Activated naive CD4-positive, alpha-beta T cell treated with anti-CD3 and anti-CD28 coated beads, Interleukin-2, amount 50 U/mL, for 16 hours (primary cell): ENCODE results near the gene TOM1.

Source experiments
- DNase-seq: peaks from one replicate; pipeline ENCODE4 v3.0.0-alpha.2; 2020

TOM1 gene

DNA sequence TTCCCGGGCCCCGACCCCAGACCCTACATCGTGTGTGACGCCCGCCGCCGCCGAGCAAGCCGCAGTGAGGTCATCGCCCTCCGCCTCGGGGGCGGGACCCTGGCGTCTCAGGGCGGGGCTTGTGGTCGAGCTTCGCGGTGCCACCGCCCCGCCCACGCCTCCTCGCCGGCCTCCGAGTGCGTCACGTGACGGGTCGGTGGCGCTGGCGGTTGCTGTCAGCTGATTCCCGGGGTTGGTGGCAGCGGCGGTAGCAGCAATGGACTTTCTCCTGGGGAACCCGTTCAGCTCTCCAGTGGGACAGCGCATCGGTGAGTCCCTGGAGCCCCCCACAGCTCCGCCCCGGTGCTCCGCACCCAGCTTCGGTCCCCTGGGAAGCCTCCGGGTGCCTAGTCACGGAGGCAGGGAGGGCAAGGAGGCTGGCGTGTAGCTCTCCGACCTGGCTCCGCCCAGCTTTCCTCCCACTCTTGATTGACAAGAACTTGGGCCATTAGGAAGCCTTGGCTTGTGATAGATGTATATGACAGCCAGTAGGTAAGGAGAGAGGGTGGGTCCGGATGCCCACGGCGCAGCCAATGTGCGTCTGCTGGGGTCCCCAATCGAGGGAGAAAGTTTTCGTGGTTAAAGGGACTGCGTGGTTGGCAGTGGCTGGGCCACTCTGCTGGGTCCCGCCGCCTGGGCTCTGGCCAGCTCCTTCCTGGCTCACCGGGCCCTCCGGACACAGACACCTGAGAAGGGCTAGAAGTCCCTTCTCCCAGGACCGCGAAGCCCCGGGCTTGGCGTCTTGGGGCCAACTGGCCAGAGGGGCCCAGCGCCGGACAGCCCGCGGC is at the start of gene TOM1:
Gene TOM1 (plus strand): TSS at position 222 of the 827 bp plus-strand sequence. CDS start 35 bp downstream, at position 257.
- peak; percentile 98 for DNase-seq

DNA sequence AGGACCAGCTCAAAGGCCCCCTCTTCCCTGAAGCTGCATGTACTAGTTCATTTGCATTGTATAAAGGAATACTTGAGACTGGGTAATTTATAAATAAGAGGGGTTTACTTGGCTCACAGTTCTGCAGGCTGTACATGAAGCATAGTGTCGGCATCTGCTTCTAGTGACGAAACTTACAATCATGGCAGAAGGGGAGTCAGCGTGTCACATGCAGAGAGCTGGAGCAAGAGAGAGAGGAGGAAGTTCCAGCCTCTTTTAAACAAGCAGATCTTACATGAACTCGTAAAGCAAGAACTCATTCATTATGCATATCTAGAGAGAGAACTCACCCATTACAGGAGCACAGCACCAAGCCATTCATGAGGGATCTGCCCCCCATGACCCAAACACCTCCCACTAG is 49.5 kb upstream of the TOM1 start:
- DNase-seq, result no peak

DNA sequence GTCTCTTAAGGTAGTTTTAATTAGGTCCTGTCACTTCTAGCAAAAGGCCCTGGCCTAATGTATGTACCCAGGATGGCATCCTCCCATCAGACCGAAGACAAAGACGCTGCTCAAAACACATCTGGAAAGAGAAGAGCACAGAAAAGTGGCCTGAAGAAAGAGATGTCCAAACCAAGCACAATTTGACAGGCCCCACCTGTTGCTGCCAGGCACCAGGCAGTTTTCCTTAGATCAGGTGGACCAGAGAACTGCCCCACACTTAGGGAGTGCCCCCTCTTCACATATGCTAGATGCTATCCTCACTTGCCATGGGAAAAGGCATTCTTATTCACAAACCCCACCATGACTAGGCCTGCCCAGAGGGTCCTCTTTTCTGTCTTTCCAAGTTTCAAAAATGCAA is 45.7 kb upstream of the TOM1 start:
- DNase-seq, result no peak

DNA sequence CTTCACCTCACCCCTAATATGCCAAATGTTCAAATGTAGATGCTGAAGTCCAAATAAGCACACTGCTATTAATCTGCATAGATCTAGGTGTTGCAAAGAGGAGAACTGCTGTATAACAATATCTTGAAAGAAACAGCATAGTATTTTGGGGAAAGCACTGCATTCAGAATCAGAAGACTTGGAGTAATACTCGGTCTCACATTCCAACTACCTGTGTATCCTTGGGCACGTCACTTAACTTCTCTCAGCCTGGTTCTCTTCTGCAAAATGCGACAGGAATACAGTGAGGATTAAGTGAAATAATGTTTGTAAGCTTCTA is 42.7 kb upstream of the TOM1 start:
- no peak for DNase-seq

DNA sequence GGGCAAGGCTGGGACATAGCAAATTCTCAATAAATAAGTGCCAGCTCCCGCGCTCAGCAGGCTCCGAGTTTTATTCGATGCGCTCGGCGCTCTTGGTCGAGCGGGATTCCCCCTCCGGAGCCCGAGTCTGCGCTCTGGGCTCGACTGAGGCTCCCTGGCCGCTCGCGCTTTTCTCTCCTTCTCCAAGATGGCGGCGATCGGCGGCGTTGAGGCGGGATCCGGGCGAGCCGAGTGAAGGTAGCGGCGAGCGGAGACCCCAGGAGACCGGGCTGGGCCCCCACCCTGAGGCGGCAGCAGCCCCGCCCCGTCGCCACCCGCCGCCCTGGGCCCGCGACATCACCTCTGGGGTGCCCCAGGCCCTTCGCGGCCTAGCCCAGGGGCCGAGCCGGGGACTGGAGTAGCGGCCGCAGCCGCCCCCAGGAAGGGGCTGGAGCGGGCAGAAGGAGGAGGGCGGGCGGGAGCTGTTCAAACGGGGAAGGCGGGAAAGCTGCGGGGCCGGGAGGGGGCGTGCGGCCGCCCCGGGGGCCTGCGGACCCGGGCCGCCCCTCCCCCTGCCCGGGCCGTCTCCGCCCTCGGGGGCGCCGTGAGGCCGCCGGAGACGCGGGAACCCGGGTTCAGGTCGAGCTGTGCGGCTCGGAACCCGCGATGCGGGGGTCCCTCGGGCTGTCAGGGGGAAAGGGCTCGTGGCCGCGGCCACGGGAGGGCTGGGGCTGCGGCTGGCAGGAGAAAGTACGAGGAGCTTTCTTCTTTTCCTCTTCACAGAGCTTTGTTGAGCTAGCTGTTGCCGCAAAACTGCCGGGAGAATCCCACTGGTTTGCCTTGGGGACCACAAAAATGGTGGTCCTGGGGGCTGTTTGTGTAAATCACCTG is 42.1 kb upstream of the TOM1 start, which contains the start of gene HMGXB4:
Gene HMGXB4 (plus strand): TSS at position 173 of the 870 bp plus-strand sequence. CDS start 4,898 bp downstream, outside the sequence.
- DNase-seq, result peak; percentile 89

DNA sequence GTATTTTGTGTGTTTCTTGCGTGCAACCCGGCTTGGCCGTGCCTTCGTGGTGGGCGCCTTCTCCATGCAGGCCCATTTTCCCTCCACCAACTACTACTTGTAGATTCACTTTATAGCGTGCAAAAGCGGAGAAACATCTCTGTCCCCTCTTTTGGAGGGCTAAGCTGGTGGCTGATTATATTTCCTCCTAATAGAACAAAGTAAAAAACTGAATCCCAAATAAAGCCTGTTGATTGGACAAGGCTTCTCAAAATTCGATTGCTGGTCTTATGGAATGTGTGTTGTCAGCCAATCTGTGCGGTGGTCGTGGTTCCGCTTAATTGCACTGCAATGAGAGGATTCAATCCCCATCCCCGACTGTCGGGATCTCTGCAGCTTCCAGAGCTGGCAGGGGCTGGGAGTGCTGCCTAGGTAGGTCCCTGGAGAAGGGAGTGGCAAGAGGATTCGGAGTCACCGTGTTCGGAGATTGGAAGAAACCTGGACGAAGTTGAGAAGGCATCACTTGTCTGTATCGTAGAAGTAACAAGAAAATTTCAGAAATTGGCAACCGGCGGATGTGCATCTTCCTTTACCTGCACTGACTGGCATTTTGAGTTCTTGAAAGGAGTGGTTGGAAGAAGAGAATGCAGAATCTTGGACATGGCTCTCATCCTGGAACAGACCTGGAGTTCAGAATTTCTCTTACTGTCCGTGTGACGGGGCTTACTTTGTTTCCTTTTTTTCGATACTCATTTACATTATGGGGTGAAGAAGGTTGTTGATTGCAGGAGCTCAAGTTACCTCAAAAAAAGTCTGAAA is 41.3 kb upstream of the TOM1 start:
- no peak for DNase-seq

DNA sequence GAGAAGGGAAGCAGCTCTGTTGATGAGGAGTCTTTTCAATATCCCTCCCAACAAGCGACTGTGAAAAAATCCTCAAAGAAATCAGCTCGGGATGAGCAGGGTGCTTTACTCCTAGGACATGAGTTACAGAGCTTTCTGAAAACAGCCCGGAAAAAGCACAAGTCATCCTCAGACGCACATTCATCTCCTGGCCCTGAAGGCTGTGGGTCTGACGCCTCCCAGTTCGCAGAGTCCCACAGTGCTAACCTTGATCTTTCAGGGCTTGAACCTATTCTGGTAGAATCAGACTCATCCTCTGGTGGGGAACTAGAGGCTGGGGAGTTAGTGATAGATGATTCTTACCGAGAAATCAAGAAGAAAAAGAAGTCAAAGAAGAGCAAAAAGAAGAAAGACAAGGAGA is 34.7 kb upstream of the TOM1 start:
- DNase-seq, result no peak

DNA sequence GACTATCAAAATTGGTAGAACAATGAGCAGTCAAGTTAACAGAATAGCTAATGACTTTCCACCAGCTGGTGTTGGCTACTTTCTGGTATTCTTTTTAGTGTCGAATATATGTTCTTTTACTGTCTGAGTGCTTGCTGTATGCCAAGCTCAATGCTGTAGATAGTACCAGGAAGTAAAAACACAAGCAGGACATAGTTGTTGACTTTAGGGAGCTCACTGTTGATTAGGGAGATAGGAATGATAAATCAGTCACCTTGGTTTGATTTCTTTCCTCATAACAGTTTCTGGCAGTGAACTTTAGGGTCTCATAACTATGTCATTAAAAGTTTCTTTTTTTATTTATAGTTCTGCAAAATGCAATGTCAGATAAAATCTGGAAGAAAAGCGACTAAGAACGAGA is 33.4 kb upstream of the TOM1 start:
- DNase-seq, result no peak

DNA sequence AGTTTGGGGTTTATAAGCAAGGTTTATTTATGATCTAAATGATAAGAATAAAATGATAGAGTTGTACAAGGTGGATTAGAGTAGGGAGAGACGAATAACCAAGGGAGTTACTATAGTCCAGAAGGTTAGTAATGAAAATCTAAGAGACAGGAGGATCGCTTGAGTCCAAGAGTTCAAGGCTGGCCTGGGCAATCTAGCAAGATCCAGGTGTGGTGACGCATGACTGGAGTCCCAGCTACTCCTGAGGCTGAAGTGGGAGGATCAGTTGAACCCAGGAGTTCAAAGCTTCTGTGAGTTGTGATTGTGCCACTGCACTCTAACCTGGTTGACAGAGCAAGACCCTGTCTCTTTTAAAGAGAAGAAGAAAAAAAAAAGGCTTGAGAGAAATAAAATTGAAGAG is 30.1 kb upstream of the TOM1 start:
- no peak for DNase-seq

DNA sequence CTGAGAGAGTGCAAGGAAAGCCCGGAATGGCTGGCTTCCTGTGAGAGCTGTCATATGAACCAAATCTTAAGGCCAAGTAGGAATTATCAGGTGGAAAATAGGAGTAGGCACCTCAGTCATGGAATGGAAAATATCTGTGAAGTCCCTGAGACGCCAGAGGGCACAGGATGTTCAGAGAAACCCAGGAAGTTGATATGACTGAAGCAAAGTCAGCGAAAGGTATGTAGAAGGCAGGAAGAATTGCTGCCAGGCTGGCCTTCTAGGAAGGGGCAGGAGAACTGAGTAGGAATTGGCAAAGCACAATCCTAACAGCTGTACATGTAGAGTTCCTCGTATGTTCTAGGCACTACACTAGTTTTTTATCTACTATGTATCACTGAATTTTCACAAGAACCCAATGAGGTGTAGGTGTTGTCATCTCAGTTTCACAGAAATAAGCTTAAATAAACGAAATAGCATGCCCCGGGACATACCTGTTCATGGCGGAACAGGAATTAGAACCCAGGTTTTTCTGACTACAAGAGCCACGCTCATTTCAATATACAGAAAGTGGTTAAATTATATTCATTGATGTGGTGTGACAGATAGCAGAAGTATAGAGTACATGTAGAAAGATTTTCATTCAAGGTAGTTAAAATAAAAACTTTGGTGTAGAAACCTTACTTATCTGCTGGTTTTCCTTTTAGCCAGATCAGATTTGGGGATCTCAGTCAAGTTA is 25.4 kb upstream of the TOM1 start:
- no peak for DNase-seq

DNA sequence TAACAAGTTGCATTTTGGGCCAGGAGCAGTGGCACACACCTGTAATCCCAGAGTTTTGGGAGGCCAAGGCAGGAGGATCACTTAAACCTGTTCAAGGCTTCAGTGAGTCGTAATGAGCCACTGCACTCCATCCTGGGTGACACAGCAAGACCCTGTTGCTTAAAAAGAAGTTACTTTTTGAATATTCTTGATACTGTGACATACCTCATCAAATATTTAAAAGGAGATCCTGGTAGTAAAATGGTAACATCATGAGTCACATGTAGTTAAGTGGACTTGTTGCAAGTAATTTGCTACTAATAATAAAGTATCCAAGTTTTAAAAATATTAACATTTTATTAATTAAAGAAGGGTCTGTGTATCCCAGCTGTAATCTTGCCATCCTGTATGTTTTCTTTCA is 24.1 kb upstream of the TOM1 start:
- no peak for DNase-seq

DNA sequence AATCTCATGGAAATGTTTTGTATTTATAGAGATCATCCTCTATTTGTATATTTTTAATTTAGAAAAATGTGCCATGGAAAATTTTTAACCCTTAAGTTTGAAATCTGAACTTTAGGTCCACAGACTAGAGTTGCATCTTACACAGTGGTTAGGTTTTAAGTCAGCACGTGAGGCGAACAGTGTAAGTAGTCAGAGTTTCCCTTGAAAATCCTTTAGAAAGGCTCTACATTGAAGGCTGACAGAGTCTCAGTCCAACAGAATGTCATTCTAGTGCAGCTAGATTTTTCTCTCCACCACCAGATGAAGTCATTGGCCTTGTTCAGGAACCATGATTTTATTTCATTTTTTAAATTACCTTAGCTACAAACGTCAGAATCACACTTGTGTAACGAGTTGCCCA is 23.7 kb upstream of the TOM1 start:
- DNase-seq, result no peak

DNA sequence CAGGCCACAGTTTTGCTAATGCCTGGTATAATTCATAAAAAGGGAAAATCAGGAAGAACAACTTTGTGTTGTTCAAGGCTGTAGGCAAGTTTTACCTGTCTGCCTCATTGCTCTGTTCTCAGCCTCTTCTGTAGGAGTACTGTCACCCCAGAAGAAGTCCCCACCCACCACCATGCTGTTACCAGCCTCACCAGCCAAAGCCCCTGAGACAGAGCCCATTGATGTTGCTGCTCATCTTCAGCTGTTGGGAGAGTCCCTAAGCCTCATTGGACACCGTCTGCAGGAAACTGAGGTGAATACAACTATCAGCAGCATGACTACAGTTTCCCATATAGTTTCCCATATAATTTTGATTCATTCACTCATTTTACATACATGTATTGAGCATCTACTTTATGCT is 11.6 kb upstream of the TOM1 start:
- no peak for DNase-seq

DNA sequence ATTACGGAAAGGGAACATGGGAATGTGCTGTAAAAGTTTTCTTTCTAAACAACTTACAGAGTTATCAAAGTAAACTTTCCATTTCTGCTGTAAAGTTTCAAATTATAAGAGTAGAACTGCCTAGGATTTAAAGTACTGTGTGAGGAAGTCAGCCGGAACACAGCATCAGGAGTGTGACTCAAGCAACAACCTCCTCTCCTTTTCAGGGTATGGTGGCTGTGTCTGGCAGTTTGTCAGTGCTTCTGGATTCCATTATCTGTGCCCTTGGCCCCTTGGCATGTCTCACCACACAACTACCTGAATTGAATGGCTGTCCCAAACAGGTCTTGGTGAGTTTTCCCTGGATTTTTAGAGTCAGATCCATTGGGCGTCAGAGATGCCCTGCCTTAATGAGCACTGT is 6.9 kb upstream of the TOM1 start:
- no peak for DNase-seq

DNA sequence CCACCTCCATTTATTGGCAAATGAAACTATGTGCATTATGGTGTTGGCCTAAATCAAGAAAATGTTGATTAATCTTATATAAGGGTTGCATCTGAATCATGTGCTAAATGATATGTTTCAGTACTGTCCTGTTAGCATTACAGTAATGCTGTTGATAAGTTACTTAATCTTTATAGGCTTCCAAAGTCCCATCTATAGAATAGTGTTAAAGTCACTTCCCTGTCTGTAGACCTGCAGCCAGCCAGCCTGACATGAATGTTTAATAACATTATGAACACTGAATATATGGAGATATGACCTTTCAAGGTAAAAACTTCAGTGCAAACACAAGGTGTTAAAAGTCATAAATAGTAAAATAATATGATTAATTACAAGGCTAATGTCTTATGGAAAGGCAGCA is 3.6 kb upstream of the TOM1 start:
- DNase-seq, result no peak

DNA sequence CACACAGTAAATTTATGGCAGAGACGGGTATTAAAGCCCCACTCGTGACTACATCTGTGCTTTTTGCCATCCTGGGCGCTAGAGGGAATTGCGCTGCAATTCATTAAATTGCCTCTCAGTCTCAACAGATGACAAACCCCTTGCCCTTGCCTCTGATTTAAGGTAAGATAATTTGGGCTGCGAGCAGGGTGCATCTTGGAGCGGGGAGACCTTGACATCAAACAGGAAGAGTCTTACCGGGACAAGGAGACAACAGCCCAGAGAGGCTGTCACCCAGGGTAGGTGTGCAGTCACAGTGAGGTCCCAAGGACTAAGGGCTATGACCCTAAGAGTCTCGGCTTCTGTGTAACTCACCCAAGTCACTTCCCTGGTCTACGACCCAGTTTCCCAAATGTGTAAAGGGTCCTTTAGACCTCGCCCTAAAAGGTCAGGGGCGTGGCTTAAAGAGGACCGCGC is 449 bp upstream of the TOM1 start:
- DNase-seq, result no peak

DNA sequence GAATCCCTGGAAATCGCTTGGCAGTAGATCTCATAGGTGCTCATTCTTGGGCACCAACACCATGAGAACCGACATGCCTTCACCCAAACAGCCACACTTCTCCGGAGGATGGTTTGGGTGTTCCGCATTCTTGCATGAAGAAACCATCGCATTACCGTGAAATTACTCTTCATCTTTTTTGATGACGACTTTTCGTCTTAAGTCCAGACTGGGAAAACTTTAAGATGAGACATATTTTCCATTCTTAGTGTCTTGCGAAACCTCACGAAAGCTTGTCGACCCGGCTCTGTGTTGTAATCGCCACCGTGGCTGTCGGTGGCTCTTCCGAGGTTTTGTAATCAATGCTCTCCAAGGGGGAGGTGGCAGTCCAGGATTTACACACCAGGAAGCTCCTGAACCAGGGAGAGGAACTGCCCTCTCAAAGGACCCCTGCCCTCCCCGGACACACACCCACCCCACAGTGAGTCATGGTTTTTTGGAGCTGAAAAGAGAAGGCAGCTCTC is 1.7 kb downstream of the TOM1 start:
- no peak for DNase-seq

DNA sequence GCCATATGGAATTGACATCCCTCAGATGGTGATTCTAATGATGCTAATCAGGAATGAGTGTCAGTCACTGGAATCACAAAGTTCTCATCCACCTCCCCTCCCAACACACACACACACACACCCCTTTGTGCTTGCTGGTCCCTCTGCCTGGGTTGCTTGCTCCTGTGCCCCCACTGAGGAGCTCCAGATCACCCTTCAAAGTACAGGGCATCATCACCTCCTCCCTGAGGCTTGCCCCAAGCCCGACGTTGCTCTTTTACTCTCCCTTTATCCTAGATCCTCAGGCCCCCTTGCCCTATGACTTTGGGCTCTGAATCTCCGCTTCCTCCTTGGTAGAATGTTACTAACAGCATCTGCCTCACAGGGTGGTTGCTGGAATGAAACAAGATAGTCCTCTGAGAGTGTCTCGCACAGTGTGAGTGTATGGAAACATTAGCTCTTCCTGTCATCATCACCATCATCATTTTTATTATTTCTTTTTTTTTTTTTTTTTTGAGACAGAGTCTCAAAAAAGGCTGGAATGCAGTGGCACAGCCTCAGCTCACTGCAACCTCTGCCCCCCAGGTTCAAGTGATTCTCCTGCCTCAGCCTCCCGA is 3.4 kb downstream of the TOM1 start:
- no peak for DNase-seq

DNA sequence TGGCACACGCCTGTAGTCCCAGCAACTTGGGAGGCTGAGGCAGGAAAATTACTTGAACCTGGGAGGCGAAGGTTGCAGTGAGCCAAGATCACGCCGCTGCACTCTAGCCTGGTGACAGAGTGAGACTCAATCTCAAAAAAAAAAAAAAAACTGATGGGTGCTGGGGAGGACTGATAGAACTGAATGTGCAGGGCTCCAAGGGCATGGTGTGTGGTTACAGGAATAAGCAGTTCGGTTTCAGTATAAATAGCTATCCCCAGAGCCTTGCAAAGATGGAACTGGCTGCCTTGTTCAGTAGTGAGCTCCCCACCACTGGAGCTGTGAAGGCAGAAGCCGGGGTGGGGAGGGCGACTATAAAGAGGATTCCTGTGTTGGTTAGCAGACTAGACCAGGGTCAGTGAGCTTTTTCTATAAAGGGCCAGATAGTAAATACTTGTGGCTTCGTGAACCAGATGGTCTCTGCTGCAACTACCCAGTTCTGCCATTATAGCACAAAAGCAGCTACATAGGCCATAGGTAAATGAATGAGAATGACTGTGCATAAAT is 5.9 kb downstream of the TOM1 start:
- no peak for DNase-seq

DNA sequence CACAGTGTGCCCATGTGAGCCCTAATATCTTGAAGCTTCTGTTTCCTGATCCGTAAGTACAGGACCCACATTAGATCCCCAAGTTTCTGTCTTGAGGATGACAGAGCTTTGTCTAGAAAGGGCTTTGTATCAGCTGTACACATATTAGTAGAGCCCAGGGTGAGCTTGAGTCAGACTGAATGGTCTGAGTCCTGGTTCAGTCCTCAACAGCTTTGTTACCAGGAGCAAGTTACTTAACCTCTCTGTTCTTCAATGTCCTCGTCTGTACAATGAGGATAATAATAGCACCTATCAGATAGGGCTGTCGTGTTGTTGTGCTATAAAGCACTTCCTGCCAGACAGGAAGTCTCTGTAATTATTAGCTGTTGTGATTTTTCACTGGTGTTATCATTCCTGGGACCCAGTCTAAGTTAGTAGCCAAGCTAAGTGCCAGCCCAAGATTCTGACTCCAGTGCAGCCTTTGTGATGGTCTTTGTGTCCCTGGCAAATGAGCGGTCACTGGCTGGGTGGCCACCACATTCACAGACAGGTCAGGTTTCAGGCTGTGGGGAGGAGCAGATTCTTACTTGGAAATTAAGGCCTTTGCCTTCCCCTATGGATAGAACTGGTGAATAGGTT is 6.8 kb downstream of the TOM1 start:
- DNase-seq, result no peak

DNA sequence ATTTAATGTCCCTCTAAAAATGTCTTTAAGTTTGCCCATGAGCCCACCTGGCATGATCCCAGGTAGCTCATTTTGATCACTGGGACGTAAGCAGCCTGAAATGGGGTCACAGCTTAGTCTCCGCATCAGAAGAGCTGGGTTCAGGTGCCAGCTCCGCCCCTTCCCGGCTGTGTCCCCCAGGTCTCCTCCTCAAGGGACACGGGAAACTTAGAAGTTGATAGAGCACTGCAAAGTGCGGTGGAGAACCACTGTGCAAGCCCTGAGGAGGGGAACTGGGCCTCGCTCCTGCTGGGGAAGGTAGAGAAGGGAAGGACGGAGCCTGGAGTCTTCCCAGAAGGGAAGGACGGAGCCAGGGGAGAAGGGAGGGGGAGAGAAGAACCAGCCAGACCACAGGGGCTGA is 7.7 kb downstream of the TOM1 start:
- DNase-seq, result no peak
